Astrocyte of the cerebellum (primary cell): Measurements from ENCODE around the gene KCNAB1.

Source experiments
- DNase-seq: peaks from one replicate; pipeline ENCODE4 v3.0.0-alpha.2; 2011; ENCODE audit warnings: low read depth
- H3K4me3 ChIP-seq: 2 replicates; pipeline ENCODE4 v1.5.1; 2011; ENCODE audit warnings: mild to moderate bottlenecking, low read depth, low read length, moderate library complexity
- in situ Hi-C: cut with HindIII; loops from 2 replicates; pipeline ENCODE4 v1.10.0; 2017; ENCODE audit warnings: low sequenced_read_pairs
- TF ChIP-seq, protein P1 (sequence below): IDR thresholded peaks from 2 replicates; pipeline ENCODE4 v1.5.1; 2012; ENCODE audit warnings: low read length, low read depth, moderate library complexity, mild to moderate bottlenecking; ENCODE audit errors: missing control alignments

Gene KCNAB1

GRCh38 chr3:156349111-156349510, 228.7 kb downstream of the KCNAB1 start:
- in situ Hi-C loops = no loop called here
- TF ChIP-seq, protein P1, sequence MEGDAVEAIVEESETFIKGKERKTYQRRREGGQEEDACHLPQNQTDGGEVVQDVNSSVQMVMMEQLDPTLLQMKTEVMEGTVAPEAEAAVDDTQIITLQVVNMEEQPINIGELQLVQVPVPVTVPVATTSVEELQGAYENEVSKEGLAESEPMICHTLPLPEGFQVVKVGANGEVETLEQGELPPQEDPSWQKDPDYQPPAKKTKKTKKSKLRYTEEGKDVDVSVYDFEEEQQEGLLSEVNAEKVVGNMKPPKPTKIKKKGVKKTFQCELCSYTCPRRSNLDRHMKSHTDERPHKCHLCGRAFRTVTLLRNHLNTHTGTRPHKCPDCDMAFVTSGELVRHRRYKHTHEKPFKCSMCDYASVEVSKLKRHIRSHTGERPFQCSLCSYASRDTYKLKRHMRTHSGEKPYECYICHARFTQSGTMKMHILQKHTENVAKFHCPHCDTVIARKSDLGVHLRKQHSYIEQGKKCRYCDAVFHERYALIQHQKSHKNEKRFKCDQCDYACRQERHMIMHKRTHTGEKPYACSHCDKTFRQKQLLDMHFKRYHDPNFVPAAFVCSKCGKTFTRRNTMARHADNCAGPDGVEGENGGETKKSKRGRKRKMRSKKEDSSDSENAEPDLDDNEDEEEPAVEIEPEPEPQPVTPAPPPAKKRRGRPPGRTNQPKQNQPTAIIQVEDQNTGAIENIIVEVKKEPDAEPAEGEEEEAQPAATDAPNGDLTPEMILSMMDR = no peak
- H3K4me3 ChIP-seq = no peak overlapping the region
- DNase-seq = no peak

- in situ Hi-C loops = no loop called here
- DNase-seq = no peak
- H3K4me3 ChIP-seq = no peak overlapping the region
- TF ChIP-seq, protein P1 = no peak
Measured at GRCh38 chr3:156349978-156350377, 229.6 kb downstream of the KCNAB1 start.

GRCh38 chr3:156350781-156351180, 230.4 kb downstream of the KCNAB1 start:
- no peak for DNase-seq
- in situ Hi-C loops = no loop called here
- TF ChIP-seq, protein P1 = no peak
- H3K4me3 ChIP-seq = no peak overlapping the region

DNA sequence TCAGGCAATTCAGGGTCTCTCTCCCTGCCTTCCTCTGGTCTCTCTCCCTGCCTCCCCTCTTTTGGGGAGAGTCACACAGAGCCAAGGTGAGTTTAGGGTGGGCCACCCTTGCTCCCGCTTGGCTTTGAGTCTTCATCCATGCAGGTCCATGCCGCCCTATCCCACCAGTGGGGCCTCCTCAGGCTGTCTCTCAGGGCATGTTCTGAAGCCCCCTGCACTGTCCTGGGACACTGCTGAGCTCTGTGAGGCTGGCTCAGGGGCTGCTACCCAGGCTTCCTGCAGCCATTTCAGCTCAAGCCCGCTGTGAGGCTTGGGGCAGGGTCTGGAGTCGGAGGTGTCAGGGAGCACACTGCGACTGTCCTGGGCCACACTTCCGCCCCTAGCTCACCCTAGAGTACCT, 231.4 kb downstream of the KCNAB1 start:
- DNase-seq = no peak
- TF ChIP-seq, protein P1 = no peak
- in situ Hi-C loops = no loop called here
- H3K4me3 ChIP-seq = no peak overlapping the region

- in situ Hi-C loops = no loop called here
- DNase-seq = no peak
- no peak overlapping the region for H3K4me3 ChIP-seq
- TF ChIP-seq, protein P1 = no peak
Measured at GRCh38 chr3:156352728-156353127, 232.3 kb downstream of the KCNAB1 start.

GRCh38 chr3:156353563-156353962, 233.2 kb downstream of the KCNAB1 start:
- no peak overlapping the region for H3K4me3 ChIP-seq
- TF ChIP-seq, protein P1 = no peak
- DNase-seq = no peak
- in situ Hi-C loops = no loop called here
